Central memory CD8-positive, alpha-beta T cell (primary cell): ENCODE measurements around the gene UFD1.

Experiments
- ATAC-seq: fragments of 150-1000 bp; cut with Tn5 transposase; replicated peaks from 2 replicates; pipeline ENCODE4 v1.10.0; 2022; ENCODE audit warnings: mild to moderate bottlenecking, moderate FRiP score, moderate number of reproducible peaks; ENCODE audit not compliant: poor library complexity, severe bottlenecking; ENCODE audit errors: extremely low read depth
- DNase-seq, 2 donors: peaks; one replicate each; pipeline ENCODE4 v3.0.0; 2021; ENCODE audit warnings: low spot score in 2 of 2
- H3K27ac Mint-ChIP-seq: one replicate; pipeline ENCODE4 v1.8.0; 2022; ENCODE audit warnings: low read depth, mild to moderate bottlenecking, moderate library complexity, mixed read lengths
- H3K27me3 Mint-ChIP-seq: one replicate; pipeline ENCODE4 v1.8.0; 2022; ENCODE audit warnings: mixed read lengths
- H3K36me3 Mint-ChIP-seq: one replicate; pipeline ENCODE4 v1.8.0; 2022; ENCODE audit warnings: mild to moderate bottlenecking, moderate library complexity, mixed read lengths; ENCODE audit not compliant: insufficient read depth
- H3K4me1 Mint-ChIP-seq: one replicate; pipeline ENCODE4 v1.8.0; 2022; ENCODE audit warnings: mixed read lengths
- H3K4me3 Mint-ChIP-seq: one replicate; pipeline ENCODE4 v1.8.0; 2022; ENCODE audit warnings: mild to moderate bottlenecking, moderate library complexity, mixed read lengths
- H3K9me3 Mint-ChIP-seq: one replicate; pipeline ENCODE4 v1.8.0; 2022; ENCODE audit warnings: mixed read lengths

The UFD1 gene

DNA sequence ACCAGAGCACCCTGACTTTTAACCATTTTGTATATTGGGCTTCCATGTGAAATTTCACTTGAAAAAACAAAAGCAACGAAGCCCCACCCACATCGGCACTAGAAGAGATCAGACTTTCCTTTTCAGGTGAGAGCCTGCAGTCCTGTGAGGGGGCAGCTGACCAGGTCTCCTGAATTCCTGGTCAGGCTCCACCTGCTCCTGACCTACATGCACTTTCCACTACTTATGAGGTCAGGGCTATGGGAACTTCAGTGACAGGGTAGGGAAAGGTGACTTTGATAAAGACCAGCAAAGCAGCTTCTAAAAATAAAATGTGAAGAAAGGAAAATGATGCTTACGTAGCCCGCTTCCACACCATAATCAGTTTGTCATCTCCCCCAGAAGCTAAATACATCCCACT lies 72.1 kb downstream of the UFD1 start:
- DNase-seq (no peak), ATAC-seq (no peak)
- H3K4me3 Mint-ChIP-seq: no peak overlapping the region
- no peak overlapping the region for H3K27ac Mint-ChIP-seq
- H3K27me3 Mint-ChIP-seq: no peaks in the 10 kb centered on the region
- H3K9me3 Mint-ChIP-seq: no peaks in the 10 kb centered on the region
- H3K36me3 Mint-ChIP-seq: peaks cover 58% of the 10 kb centered on the region
- peaks cover 22% of the 10 kb centered on the region for H3K4me1 Mint-ChIP-seq

GRCh38 chr22:19406281-19406811 lies 72.6 kb downstream of the UFD1 start:
- ATAC-seq (peak; percentile 32), DNase-seq (no peak)
- Mint-ChIP-seq H3K4me1 (peaks cover 17% of the 10 kb centered on the region), H3K27ac (no peak overlapping the region), H3K36me3 (peaks cover 59% of the 10 kb centered on the region), H3K27me3 (no peaks in the 10 kb centered on the region), H3K9me3 (no peaks in the 10 kb centered on the region), H3K4me3 (no peak overlapping the region)

- Mint-ChIP-seq H3K4me3 (no peak overlapping the region), H3K9me3 (no peaks in the 10 kb centered on the region), H3K4me1 (peaks cover 12% of the 10 kb centered on the region), H3K27ac (no peak overlapping the region), H3K27me3 (no peaks in the 10 kb centered on the region), H3K36me3 (peaks cover 60% of the 10 kb centered on the region)
- no peak for ATAC-seq
- no peak for DNase-seq
Measured at GRCh38 chr22:19405652-19406051, 73.3 kb downstream of the UFD1 start.

GRCh38 chr22:19405133-19405532 lies 73.9 kb downstream of the UFD1 start:
- Mint-ChIP-seq H3K4me1 (peaks cover 9% of the 10 kb centered on the region), H3K4me3 (no peak overlapping the region), H3K9me3 (no peaks in the 10 kb centered on the region), H3K27ac (peak overlapping the region; percentile 36), H3K36me3 (peaks cover 59% of the 10 kb centered on the region), H3K27me3 (no peaks in the 10 kb centered on the region)
- ATAC-seq: no peak
- DNase-seq: no peak

GRCh38 chr22:19404676-19405075 lies 74.3 kb downstream of the UFD1 start:
- peaks cover 54% of the 10 kb centered on the region for H3K36me3 Mint-ChIP-seq
- no peaks in the 10 kb centered on the region for H3K9me3 Mint-ChIP-seq
- no peak overlapping the region for H3K4me3 Mint-ChIP-seq
- DNase-seq (no peak), ATAC-seq (no peak)
- no peaks in the 10 kb centered on the region for H3K27me3 Mint-ChIP-seq
- peaks cover 6% of the 10 kb centered on the region for H3K4me1 Mint-ChIP-seq
- peak overlapping the region; percentile 36 for H3K27ac Mint-ChIP-seq

DNA sequence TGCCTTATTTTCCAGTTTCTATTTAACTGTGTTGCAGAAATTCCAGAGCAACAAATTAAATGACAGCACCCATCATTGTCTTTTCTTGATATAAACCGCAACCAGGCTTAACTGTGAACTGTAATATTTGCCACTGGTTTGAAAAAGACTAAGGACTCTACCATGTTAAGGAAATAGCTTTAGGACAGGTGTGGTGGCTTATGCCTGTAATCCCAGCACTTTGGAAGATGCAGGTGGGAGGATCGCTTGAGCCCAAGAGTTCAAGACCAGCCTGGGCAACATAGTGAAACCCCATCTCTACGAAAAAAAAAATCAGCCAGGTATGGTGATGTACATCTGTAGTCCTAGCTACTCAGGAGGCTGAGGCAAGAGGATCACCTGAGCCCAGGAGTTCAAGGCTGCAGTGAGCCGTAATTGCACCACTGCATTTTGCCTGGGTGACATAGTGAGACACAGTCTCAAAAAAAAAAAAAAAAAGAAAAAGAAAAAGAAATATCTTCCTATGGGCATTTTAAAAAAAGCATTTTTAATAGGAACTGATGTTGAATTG lies 76.3 kb downstream of the UFD1 start:
- Mint-ChIP-seq H3K36me3 (peaks cover 41% of the 10 kb centered on the region), H3K27ac (peak overlapping the region; percentile 27), H3K27me3 (no peaks in the 10 kb centered on the region), H3K4me1 (peaks cover 14% of the 10 kb centered on the region), H3K4me3 (no peak overlapping the region), H3K9me3 (no peaks in the 10 kb centered on the region)
- no peak for ATAC-seq
- no peak for DNase-seq

DNA sequence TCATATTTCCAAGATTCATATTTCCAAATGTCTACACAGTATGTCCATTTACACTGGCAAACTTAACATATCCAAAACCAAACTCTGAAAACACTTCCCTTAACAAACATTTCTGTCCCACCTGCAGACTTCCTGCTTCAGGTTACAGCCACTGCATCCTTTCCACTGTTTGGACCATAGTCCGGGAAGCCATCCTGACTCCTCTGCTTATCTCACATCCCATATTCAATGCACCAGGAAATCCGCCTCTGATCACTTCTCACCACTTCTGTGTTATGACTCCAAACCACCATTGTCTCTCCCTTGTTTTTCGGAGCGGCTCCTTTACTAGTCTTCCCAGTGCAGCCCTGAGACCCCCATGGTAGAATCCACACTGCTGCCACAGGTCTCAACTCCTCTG lies 77.5 kb downstream of the UFD1 start:
- H3K27me3 Mint-ChIP-seq: no peaks in the 10 kb centered on the region
- H3K4me3 Mint-ChIP-seq: no peak overlapping the region
- peaks cover 14% of the 10 kb centered on the region for H3K4me1 Mint-ChIP-seq
- no peak overlapping the region for H3K27ac Mint-ChIP-seq
- ATAC-seq (no peak), DNase-seq (no peak)
- H3K9me3 Mint-ChIP-seq: no peaks in the 10 kb centered on the region
- peaks cover 32% of the 10 kb centered on the region for H3K36me3 Mint-ChIP-seq

- no peaks in the 10 kb centered on the region for H3K9me3 Mint-ChIP-seq
- ATAC-seq (no peak), DNase-seq (no peak)
- H3K4me1 Mint-ChIP-seq: peaks cover 12% of the 10 kb centered on the region
- no peaks in the 10 kb centered on the region for H3K27me3 Mint-ChIP-seq
- H3K27ac Mint-ChIP-seq: peak overlapping the region; percentile 50
- H3K36me3 Mint-ChIP-seq: peaks cover 28% of the 10 kb centered on the region
- no peak overlapping the region for H3K4me3 Mint-ChIP-seq
Measured at GRCh38 chr22:19400881-19401280, 78.1 kb downstream of the UFD1 start.
